Right atrium auricular region (tissue), 2 donors: Measurements from ENCODE around the gene CRAMP1. TPM values are rescaled to one million over a fixed set of nuclear protein-coding genes. Genes with fewer than 3 reads are reported as not detected.

Source experiments
- DNase-seq: peaks from one replicate; pipeline ENCODE4 v3.0.0-alpha.2; 2019; ENCODE audit warnings: low spot score
- H3K27ac ChIP-seq, 2 donors: fragments of 200-600 bp; sonication (generic); 1 replicate in 1 of 2; 2 replicates in 1 of 2; pipeline ENCODE4 v1.5.1; 2016 to 2019
- H3K27me3 ChIP-seq, 2 donors: fragments of 200-600 bp; sonication (generic); one replicate each; pipeline versions ENCODE4 v1.5.1 to v1.6.0; 2017 to 2019
- H3K36me3 ChIP-seq: fragments of 200-600 bp; sonication (generic); one replicate; pipeline ENCODE4 v1.5.1; 2016
- H3K4me1 ChIP-seq, 2 donors: fragments of 200-600 bp; sonication (generic); one replicate each; pipeline versions ENCODE4 v1.5.1 to v1.6.0; 2017 to 2019
- H3K4me3 ChIP-seq, 2 donors: fragments of 200-600 bp; sonication (generic); 1 replicate in 1 of 2; 2 replicates in 1 of 2; pipeline ENCODE4 v1.5.1; 2017 to 2019; ENCODE audit warnings: mild to moderate bottlenecking in 1 of 2, moderate library complexity in 1 of 2
- H3K9me3 ChIP-seq, 2 donors: fragments of 200-600 bp; sonication (generic); one replicate each; pipeline ENCODE4 v1.5.1; 2019
- CTCF ChIP-seq, 2 donors: fragments of 200-600 bp; sonication (generic); IDR thresholded peaks; one replicate each; pipeline ENCODE4 v1.5.1; 2019; ENCODE audit warnings: antibody characterized with exemption in 2 of 2
- total RNA-seq, 2 donors: library from RNA; depleted of rRNA; stranded (reverse); fragments of >200 nt; gene quantifications; one replicate each; pipeline ENCODE4 v1.1.0, GENCODE V29; 2016

CRAMP1 gene
- total RNA-seq, 2 donors from 2014 or later, result 7.7 to 9.7 TPM

- no peak for DNase-seq
- Histone ChIP-seq H3K4me1 (peaks cover 0 to 50% of the 10 kb centered on the region in 2 donors), H3K4me3 (peak overlapping the region; percentile 64 to 79), H3K9me3 (no peaks in the 10 kb centered on the region), H3K27ac (peak overlapping the region; percentile 70 to 78), H3K36me3 (peaks cover 1% of the 10 kb centered on the region), H3K27me3 (no peaks in the 10 kb centered on the region)
- TF ChIP-seq CTCF (IDR thresholded peaks at IDR 0.05), result no peak
Measured at GRCh38 chr16:1610899-1611632, 1.1 kb upstream of the CRAMP1 start.

GRCh38 chr16:1613211-1613622 lies 1.1 kb downstream of the CRAMP1 start:
- peaks cover 0 to 52% of the 10 kb centered on the region in 2 donors for H3K4me1 ChIP-seq
- no peaks in the 10 kb centered on the region for H3K27me3 ChIP-seq
- peak overlapping the region; percentile 4 to 83 for H3K27ac ChIP-seq
- DNase-seq, result no peak
- no peak for TF ChIP-seq CTCF (IDR thresholded peaks at IDR 0.05)
- H3K9me3 ChIP-seq, result no peaks in the 10 kb centered on the region
- H3K4me3 ChIP-seq, result peak overlapping the region; percentile 59 to 96
- H3K36me3 ChIP-seq, result peaks cover 12% of the 10 kb centered on the region

- Histone ChIP-seq H3K27ac (peak overlapping the region in 1 of 2 donors; percentile 83), H3K27me3 (no peaks in the 10 kb centered on the region), H3K4me3 (peak overlapping the region; percentile 59 to 96), H3K9me3 (no peaks in the 10 kb centered on the region), H3K36me3 (peaks cover 19% of the 10 kb centered on the region), H3K4me1 (peaks cover 0 to 52% of the 10 kb centered on the region in 2 donors)
- DNase-seq, result peak; percentile 64
- TF ChIP-seq CTCF (IDR thresholded peaks at IDR 0.05), result no peak
Measured at GRCh38 chr16:1613728-1614455, 1.7 kb downstream of the CRAMP1 start.

- Histone ChIP-seq H3K36me3 (peaks cover 19% of the 10 kb centered on the region), H3K27ac (peak overlapping the region; percentile 77 to 82), H3K4me1 (peaks cover 0 to 47% of the 10 kb centered on the region in 2 donors), H3K9me3 (no peaks in the 10 kb centered on the region), H3K4me3 (peak overlapping the region; percentile 59 to 96), H3K27me3 (no peaks in the 10 kb centered on the region)
- DNase-seq, result no peak
- TF ChIP-seq CTCF (IDR thresholded peaks at IDR 0.05), result no peak
Measured at GRCh38 chr16:1614456-1615102, 2.4 kb downstream of the CRAMP1 start.

GRCh38 chr16:1615761-1616160 lies 3.6 kb downstream of the CRAMP1 start:
- Histone ChIP-seq H3K9me3 (no peaks in the 10 kb centered on the region), H3K36me3 (peaks cover 29% of the 10 kb centered on the region), H3K4me3 (peak overlapping the region in 1 of 2 donors; percentile 96), H3K4me1 (peaks cover 0 to 40% of the 10 kb centered on the region in 2 donors), H3K27ac (peak overlapping the region; percentile 77 to 82), H3K27me3 (no peaks in the 10 kb centered on the region)
- no peak for TF ChIP-seq CTCF (IDR thresholded peaks at IDR 0.05)
- no peak for DNase-seq
